ENCODE measurements around the gene COPZ1.

Gene COPZ1

GRCh38 chr12:54398218-54398617 is 73.3 kb downstream of the COPZ1 start:
- Histone ChIP-seq H2AFZ (ENCODE audit: low read depth, low read length) (no peak overlapping the region), H3K36me3 (ENCODE audit: insufficient read depth, low read length) (no peaks in the 10 kb centered on the region), H3K27me3 (ENCODE audit: insufficient read depth, low read length) (no peaks in the 10 kb centered on the region)

GRCh38 chr12:54398995-54399793 is 74.3 kb downstream of the COPZ1 start:
- no peak overlapping the region for H3K4me3 ChIP-seq (ENCODE audit: low read length)
- no peaks in the 10 kb centered on the region for H3K36me3 ChIP-seq (ENCODE audit: insufficient read depth, low read length)
- H3K27me3 ChIP-seq (ENCODE audit: insufficient read depth, low read length): no peaks in the 10 kb centered on the region
- no peaks in the 10 kb centered on the region for H3K9me3 ChIP-seq (ENCODE audit: low read length)
- no peak overlapping the region for H2AFZ ChIP-seq (ENCODE audit: low read depth, low read length)
- H3K4me1 ChIP-seq (ENCODE audit: insufficient read depth, low read length): no peaks in the 10 kb centered on the region

More at GRCh38 chr12:54398218-54398617, 73.3 kb downstream of the COPZ1 start:
- Histone ChIP-seq H3K4me1 (ENCODE audit: insufficient read depth, low read length) (no peaks in the 10 kb centered on the region), H3K4me3 (ENCODE audit: low read length) (no peak overlapping the region), H3K9me3 (ENCODE audit: low read length) (no peaks in the 10 kb centered on the region)

GRCh38 chr12:54401119-54401518 is 76.2 kb downstream of the COPZ1 start:
- Histone ChIP-seq H3K4me3 (ENCODE audit: low read length) (no peak overlapping the region), H2AFZ (ENCODE audit: low read depth, low read length) (no peak overlapping the region), H3K27me3 (ENCODE audit: insufficient read depth, low read length) (no peaks in the 10 kb centered on the region), H3K36me3 (ENCODE audit: insufficient read depth, low read length) (no peaks in the 10 kb centered on the region), H3K9me3 (ENCODE audit: low read length) (no peaks in the 10 kb centered on the region), H3K4me1 (ENCODE audit: insufficient read depth, low read length) (no peaks in the 10 kb centered on the region)

Measured in neuron (in vitro differentiated cells).